H1 (cell line): ENCODE results near the gene BACE2.

ENCODE experiments used
- CHD1 ChIP-seq: IDR thresholded peaks from 2 replicates; pipeline ENCODE4 v1.6.1; 2012; ENCODE audit warnings: low read depth, low read length, improper control_type of control experiment
- EP300 ChIP-seq, 2 experiments: IDR thresholded peaks; 1 replicate in 1 of 2; 2 replicates in 1 of 2; pipeline ENCODE4 v1.6.1; 2011 to 2012; ENCODE audit warnings: low read depth in 2 of 2, low read length in 2 of 2, mild to moderate bottlenecking in 2 of 2, borderline replicate concordance in 1 of 2, inconsistent platforms in 1 of 2, moderate library complexity in 1 of 2
- GTF2F1 ChIP-seq: IDR thresholded peaks from 2 replicates; pipeline ENCODE4 v1.6.1; 2012; ENCODE audit warnings: low read depth, low read length, improper control_type of control experiment, borderline replicate concordance
- JUND ChIP-seq: IDR thresholded peaks from 2 replicates; pipeline ENCODE4 v1.6.1; 2011; ENCODE audit warnings: mild to moderate bottlenecking, improper control_type of control experiment, low read length
- POLR2A ChIP-seq, 2 experiments: IDR thresholded peaks; 1 replicate in 1 of 2; 2 replicates in 1 of 2; pipeline ENCODE4 v1.6.1; 2011; ENCODE audit warnings: low read depth in 2 of 2, low read length in 2 of 2, mild to moderate bottlenecking in 2 of 2; ENCODE audit errors: control extremely low read depth in 1 of 2
- SIN3A ChIP-seq, 2 experiments: IDR thresholded peaks in 1 of 2; conservative IDR thresholded peaks in 1 of 2; 2 replicates each; pipeline ENCODE4 v1.6.1; 2011 to 2012; ENCODE audit warnings: low read length in 2 of 2, improper control_type of control experiment in 1 of 2, low read depth in 1 of 2, mild to moderate bottlenecking in 1 of 2
- SRF ChIP-seq: IDR thresholded peaks from 2 replicates; pipeline ENCODE4 v1.6.1; 2011; ENCODE audit warnings: mild to moderate bottlenecking, low read depth, low read length, moderate library complexity
- SUZ12 ChIP-seq: fragments of 200-600 bp; sonication (generic); IDR thresholded peaks from 2 replicates; pipeline ENCODE4 v1.6.1; 2012; ENCODE audit warnings: mild to moderate bottlenecking, inconsistent platforms, low read length, moderate library complexity, mixed read lengths
- TEAD4 ChIP-seq: IDR thresholded peaks from 2 replicates; pipeline ENCODE4 v1.6.1; 2012; ENCODE audit warnings: low read depth, low read length, inconsistent platforms, mixed read lengths
- TF ChIP-seq, protein P1 (sequence below), 3 experiments: IDR thresholded peaks; 1 replicate in 2 of 3; 2 replicates in 1 of 3; pipeline versions ENCODE4 v1.5.1 to v1.6.1; 2011; ENCODE audit warnings: low read length in 3 of 3, mild to moderate bottlenecking in 3 of 3, inconsistent platforms in 2 of 3, low read depth in 1 of 3, moderate library complexity in 1 of 3; ENCODE audit not compliant: insufficient read depth in 1 of 3; ENCODE audit errors: control extremely low read depth in 1 of 3
- TF ChIP-seq, protein P2 (sequence below): IDR thresholded peaks from 2 replicates; pipeline ENCODE4 v1.6.1; 2011; ENCODE audit warnings: low read length, improper control_type of control experiment
- TF ChIP-seq, protein P3 (sequence below): fragments of 300-600 bp; sonication (generic); IDR thresholded peaks from 2 replicates; pipeline ENCODE4 v1.7.1; 2012; ENCODE audit warnings: low read length, moderate library complexity, mild to moderate bottlenecking, inconsistent platforms; ENCODE audit not compliant: insufficient replicate concordance

DNA sequence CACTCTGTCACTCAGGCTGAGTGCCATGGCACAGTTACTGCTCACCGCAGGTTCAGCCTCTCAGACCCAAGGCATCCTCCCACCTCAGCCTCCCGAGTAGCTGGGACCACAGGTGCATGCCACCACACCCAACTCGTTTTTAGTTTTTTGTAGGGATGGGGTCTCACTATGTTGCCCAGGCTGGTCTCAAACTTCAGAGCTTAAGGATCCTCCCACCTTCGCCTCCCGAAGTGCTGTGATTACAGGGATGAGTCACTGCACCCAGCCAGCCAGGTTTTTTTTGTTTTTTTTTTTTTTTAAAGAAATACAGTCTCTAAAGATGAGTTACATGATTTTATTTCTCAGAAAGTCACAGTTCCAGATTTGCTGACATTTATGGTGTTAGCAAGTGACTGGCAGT lies 29.0 kb downstream of the BACE2 start:
- TF ChIP-seq, protein P1, sequence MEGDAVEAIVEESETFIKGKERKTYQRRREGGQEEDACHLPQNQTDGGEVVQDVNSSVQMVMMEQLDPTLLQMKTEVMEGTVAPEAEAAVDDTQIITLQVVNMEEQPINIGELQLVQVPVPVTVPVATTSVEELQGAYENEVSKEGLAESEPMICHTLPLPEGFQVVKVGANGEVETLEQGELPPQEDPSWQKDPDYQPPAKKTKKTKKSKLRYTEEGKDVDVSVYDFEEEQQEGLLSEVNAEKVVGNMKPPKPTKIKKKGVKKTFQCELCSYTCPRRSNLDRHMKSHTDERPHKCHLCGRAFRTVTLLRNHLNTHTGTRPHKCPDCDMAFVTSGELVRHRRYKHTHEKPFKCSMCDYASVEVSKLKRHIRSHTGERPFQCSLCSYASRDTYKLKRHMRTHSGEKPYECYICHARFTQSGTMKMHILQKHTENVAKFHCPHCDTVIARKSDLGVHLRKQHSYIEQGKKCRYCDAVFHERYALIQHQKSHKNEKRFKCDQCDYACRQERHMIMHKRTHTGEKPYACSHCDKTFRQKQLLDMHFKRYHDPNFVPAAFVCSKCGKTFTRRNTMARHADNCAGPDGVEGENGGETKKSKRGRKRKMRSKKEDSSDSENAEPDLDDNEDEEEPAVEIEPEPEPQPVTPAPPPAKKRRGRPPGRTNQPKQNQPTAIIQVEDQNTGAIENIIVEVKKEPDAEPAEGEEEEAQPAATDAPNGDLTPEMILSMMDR (IDR thresholded peaks at IDR 0.05; ENCODE audit: control extremely low read depth in 1 of 3, insufficient read depth in 1 of 3, low read depth in 1 of 3, low read length in 3 of 3) = no peak
- TF ChIP-seq CHD1 (no peak), EP300 (IDR thresholded peaks at IDR 0.05; ENCODE audit: borderline replicate concordance in 1 of 2, low read depth in 2 of 2, low read length in 2 of 2) (no peak), POLR2A (IDR thresholded peaks at IDR 0.05; ENCODE audit: control extremely low read depth in 1 of 2, low read depth in 2 of 2, low read length in 2 of 2) (no peak), TEAD4 (no peak), GTF2F1 (no peak), JUND (no peak), SRF (no peak), SIN3A (conservative IDR thresholded peaks at IDR 0.05 in 1 of 2, IDR thresholded peaks at IDR 0.05 in 1 of 2; ENCODE audit: low read depth in 1 of 2, low read length in 2 of 2) (no peak), SUZ12 (no peak)
- TF ChIP-seq, protein P2, sequence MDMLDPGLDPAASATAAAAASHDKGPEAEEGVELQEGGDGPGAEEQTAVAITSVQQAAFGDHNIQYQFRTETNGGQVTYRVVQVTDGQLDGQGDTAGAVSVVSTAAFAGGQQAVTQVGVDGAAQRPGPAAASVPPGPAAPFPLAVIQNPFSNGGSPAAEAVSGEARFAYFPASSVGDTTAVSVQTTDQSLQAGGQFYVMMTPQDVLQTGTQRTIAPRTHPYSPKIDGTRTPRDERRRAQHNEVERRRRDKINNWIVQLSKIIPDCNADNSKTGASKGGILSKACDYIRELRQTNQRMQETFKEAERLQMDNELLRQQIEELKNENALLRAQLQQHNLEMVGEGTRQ = no peak
- TF ChIP-seq, protein P3, sequence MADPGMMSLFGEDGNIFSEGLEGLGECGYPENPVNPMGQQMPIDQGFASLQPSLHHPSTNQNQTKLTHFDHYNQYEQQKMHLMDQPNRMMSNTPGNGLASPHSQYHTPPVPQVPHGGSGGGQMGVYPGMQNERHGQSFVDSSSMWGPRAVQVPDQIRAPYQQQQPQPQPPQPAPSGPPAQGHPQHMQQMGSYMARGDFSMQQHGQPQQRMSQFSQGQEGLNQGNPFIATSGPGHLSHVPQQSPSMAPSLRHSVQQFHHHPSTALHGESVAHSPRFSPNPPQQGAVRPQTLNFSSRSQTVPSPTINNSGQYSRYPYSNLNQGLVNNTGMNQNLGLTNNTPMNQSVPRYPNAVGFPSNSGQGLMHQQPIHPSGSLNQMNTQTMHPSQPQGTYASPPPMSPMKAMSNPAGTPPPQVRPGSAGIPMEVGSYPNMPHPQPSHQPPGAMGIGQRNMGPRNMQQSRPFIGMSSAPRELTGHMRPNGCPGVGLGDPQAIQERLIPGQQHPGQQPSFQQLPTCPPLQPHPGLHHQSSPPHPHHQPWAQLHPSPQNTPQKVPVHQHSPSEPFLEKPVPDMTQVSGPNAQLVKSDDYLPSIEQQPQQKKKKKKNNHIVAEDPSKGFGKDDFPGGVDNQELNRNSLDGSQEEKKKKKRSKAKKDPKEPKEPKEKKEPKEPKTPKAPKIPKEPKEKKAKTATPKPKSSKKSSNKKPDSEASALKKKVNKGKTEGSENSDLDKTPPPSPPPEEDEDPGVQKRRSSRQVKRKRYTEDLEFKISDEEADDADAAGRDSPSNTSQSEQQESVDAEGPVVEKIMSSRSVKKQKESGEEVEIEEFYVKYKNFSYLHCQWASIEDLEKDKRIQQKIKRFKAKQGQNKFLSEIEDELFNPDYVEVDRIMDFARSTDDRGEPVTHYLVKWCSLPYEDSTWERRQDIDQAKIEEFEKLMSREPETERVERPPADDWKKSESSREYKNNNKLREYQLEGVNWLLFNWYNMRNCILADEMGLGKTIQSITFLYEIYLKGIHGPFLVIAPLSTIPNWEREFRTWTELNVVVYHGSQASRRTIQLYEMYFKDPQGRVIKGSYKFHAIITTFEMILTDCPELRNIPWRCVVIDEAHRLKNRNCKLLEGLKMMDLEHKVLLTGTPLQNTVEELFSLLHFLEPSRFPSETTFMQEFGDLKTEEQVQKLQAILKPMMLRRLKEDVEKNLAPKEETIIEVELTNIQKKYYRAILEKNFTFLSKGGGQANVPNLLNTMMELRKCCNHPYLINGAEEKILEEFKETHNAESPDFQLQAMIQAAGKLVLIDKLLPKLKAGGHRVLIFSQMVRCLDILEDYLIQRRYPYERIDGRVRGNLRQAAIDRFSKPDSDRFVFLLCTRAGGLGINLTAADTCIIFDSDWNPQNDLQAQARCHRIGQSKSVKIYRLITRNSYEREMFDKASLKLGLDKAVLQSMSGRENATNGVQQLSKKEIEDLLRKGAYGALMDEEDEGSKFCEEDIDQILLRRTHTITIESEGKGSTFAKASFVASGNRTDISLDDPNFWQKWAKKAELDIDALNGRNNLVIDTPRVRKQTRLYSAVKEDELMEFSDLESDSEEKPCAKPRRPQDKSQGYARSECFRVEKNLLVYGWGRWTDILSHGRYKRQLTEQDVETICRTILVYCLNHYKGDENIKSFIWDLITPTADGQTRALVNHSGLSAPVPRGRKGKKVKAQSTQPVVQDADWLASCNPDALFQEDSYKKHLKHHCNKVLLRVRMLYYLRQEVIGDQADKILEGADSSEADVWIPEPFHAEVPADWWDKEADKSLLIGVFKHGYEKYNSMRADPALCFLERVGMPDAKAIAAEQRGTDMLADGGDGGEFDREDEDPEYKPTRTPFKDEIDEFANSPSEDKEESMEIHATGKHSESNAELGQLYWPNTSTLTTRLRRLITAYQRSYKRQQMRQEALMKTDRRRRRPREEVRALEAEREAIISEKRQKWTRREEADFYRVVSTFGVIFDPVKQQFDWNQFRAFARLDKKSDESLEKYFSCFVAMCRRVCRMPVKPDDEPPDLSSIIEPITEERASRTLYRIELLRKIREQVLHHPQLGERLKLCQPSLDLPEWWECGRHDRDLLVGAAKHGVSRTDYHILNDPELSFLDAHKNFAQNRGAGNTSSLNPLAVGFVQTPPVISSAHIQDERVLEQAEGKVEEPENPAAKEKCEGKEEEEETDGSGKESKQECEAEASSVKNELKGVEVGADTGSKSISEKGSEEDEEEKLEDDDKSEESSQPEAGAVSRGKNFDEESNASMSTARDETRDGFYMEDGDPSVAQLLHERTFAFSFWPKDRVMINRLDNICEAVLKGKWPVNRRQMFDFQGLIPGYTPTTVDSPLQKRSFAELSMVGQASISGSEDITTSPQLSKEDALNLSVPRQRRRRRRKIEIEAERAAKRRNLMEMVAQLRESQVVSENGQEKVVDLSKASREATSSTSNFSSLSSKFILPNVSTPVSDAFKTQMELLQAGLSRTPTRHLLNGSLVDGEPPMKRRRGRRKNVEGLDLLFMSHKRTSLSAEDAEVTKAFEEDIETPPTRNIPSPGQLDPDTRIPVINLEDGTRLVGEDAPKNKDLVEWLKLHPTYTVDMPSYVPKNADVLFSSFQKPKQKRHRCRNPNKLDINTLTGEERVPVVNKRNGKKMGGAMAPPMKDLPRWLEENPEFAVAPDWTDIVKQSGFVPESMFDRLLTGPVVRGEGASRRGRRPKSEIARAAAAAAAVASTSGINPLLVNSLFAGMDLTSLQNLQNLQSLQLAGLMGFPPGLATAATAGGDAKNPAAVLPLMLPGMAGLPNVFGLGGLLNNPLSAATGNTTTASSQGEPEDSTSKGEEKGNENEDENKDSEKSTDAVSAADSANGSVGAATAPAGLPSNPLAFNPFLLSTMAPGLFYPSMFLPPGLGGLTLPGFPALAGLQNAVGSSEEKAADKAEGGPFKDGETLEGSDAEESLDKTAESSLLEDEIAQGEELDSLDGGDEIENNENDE = no peak
